EH (cell line): ENCODE measurements around the gene FGF11.

ENCODE experiments used
- DNase-seq: peaks from one replicate; pipeline ENCODE4 v3.0.0-alpha.2; 2015; ENCODE audit warnings: low read depth

Gene FGF11

GRCh38 chr17:7408252-7408727 is 31.0 kb upstream of the FGF11 start:
- DNase-seq = no peak

- DNase-seq = no peak
These were observed 30.4 kb upstream of the FGF11 start for GRCh38 chr17:7408863-7409262.

- DNase-seq = no peak
These were observed 29.6 kb upstream of the FGF11 start for GRCh38 chr17:7409716-7410115.

GRCh38 chr17:7410634-7411426 is 28.5 kb upstream of the FGF11 start:
- DNase-seq = no peak

- DNase-seq = no peak
These were observed 27.9 kb upstream of the FGF11 start for GRCh38 chr17:7411427-7411750.

GRCh38 chr17:7413346-7413985 is 25.8 kb upstream of the FGF11 start:
- DNase-seq = peak; percentile 77

- no peak for DNase-seq
These were observed 24.5 kb upstream of the FGF11 start for GRCh38 chr17:7414837-7415236.

GRCh38 chr17:7415784-7416183 is 23.5 kb upstream of the FGF11 start:
- no peak for DNase-seq

GRCh38 chr17:7416323-7416722 is 23.0 kb upstream of the FGF11 start:
- DNase-seq = no peak

GRCh38 chr17:7417056-7417655 is 22.2 kb upstream of the FGF11 start:
- DNase-seq = no peak

GRCh38 chr17:7418472-7419152 is 20.7 kb upstream of the FGF11 start:
- no peak for DNase-seq

GRCh38 chr17:7419819-7420610 is 19.3 kb upstream of the FGF11 start, which contains the start of gene SPEM1:
SPEM1 (plus strand) TSS chr17:7420324; CDS start chr17:7420385, 61 bp downstream.
- no peak for DNase-seq

- DNase-seq = no peak
These were observed 18.1 kb upstream of the FGF11 start for GRCh38 chr17:7421186-7421585.

GRCh38 chr17:7423679-7424078 is 15.6 kb upstream of the FGF11 start:
- DNase-seq = no peak

- DNase-seq = no peak
These were observed 14.0 kb upstream of the FGF11 start, which contains the start of gene SPEM2 for GRCh38 chr17:7425316-7425715. SPEM2 (plus strand) TSS chr17:7425616; CDS start chr17:7425689, 73 bp downstream.

- DNase-seq = no peak
These were observed 13.6 kb upstream of the FGF11 start for GRCh38 chr17:7425756-7426155.

- no peak for DNase-seq
These were observed 13.0 kb upstream of the FGF11 start for GRCh38 chr17:7426203-7426863.

- DNase-seq = no peak
These were observed 12.3 kb upstream of the FGF11 start for GRCh38 chr17:7426896-7427489.

GRCh38 chr17:7427549-7427948 is 11.8 kb upstream of the FGF11 start:
- DNase-seq = no peak

GRCh38 chr17:7428557-7428956 is 10.8 kb upstream of the FGF11 start, which contains the start of gene SPEM3:
SPEM3 (plus strand) TSS chr17:7428857; CDS start chr17:7428903, 46 bp downstream.
- DNase-seq = no peak

GRCh38 chr17:7429722-7430121 is 9.6 kb upstream of the FGF11 start:
- DNase-seq = no peak
